ENCODE data around the gene CBX8. TPM values are rescaled to one million over a fixed set of nuclear protein-coding genes. Genes with fewer than 3 reads are reported as not detected.

The CBX8 gene
- polyA plus RNA-seq, 1 experiment, result 0.37 TPM

DNA sequence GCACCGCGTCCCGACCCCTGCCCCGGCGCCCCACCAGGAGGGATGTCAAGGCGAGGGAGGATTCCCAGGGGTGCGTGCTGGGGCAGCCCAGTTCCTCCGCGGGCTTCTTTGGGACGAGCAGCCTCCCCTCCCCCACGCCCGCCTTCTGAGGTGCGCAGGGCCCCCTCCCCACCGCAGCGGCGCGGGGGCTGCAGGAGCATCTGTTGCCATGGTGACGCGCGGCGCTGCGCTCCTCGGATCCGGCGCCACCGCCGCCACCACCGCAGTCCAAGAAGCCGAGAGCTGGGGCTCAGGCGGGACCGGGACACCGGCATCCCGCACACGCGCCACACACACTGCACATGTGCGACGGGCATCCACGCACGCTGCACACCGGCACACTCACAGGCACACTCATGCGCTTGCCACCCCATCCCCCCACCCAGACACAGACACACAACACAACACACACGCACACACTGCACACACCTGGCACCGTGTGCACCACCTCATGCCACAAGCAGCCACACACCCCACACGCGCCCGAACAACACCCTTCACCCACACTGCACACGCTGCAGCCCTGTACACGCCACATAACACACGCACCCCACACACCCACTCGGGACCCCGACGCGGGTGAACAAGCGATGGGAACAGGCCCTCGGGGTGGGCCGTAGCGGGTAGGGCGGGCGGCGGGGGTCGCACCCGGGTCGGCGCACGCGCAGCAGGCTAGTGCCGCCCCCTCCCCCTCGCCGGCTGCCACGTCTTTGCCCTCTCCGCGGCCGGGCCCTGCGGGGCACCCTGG, 49.2 kb downstream of the CBX8 start:
- TF ChIP-seq, protein P1, sequence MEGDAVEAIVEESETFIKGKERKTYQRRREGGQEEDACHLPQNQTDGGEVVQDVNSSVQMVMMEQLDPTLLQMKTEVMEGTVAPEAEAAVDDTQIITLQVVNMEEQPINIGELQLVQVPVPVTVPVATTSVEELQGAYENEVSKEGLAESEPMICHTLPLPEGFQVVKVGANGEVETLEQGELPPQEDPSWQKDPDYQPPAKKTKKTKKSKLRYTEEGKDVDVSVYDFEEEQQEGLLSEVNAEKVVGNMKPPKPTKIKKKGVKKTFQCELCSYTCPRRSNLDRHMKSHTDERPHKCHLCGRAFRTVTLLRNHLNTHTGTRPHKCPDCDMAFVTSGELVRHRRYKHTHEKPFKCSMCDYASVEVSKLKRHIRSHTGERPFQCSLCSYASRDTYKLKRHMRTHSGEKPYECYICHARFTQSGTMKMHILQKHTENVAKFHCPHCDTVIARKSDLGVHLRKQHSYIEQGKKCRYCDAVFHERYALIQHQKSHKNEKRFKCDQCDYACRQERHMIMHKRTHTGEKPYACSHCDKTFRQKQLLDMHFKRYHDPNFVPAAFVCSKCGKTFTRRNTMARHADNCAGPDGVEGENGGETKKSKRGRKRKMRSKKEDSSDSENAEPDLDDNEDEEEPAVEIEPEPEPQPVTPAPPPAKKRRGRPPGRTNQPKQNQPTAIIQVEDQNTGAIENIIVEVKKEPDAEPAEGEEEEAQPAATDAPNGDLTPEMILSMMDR (IDR thresholded peaks at IDR 0.05; ENCODE audit: low read depth, low read length), result no peak
- POLR2A ChIA-PET, result no interaction called here
- H3K4me3 ChIP-seq (ENCODE audit: low read depth, low read length), result no peak overlapping the region
- peaks cover 56% of the 10 kb centered on the region for H3K27me3 ChIP-seq (ENCODE audit: control insufficient read depth, insufficient read depth, low read length)
- DNase-seq (ENCODE audit: low read depth, low spot score), result no peak
- no peak overlapping the region for H3K27ac ChIP-seq (ENCODE audit: low read depth, low read length)
- CTCF ChIA-PET, result no interaction called here
- no peaks in the 10 kb centered on the region; the same call in 1 of the 2 replicates for H3K9me3 ChIP-seq (ENCODE audit: control insufficient read depth, insufficient read depth, low read length)

DNA sequence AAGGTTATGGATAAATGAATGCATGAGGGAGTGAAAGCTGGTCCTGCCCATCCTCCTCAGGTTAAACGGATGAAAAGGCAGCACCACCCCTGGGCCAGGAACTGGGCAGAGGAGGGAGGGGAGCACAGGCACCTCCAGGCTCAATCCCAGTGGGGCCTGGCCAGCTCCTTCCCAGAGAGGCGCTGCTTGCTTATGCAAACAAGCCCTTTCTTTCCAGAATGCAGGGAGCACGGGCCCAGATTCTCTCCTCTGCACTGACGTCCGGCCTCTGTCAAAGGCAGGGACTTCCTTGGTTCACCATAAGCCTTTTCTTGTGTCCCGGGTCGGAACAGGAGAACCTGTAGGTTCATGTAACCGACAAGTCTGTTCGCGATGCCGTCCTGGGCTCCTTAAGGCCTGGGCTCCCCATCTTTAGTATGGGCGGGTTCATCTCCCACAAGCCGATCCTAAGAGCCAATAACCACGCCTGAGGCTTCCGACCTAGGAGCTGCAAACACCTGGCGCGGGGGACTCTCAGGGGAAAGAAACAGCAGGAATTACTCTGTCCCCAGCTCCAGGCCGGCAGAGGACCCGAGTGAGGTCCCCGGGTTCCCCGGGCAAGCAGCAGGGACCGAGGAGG, 49.9 kb downstream of the CBX8 start:
- ChIA-PET POLR2A (interaction anchor here (1.2 kb wide), 1 partner anchor 92 kb away, joined by 7 read pairs; the partner anchor contains the start of gene CBX4), CTCF (interaction anchor here (0.7 to 2.2 kb wide), 7 partner anchors 12 to 244 kb away, joined by 3 to 9 read pairs (median 3); no protein-coding TSS in a partner anchor)
- Histone ChIP-seq H3K27me3 (ENCODE audit: control insufficient read depth, insufficient read depth, low read length) (peaks cover 59% of the 10 kb centered on the region), H3K27ac (ENCODE audit: low read depth, low read length) (no peak overlapping the region), H3K9me3 (ENCODE audit: control insufficient read depth, insufficient read depth, low read length) (no peaks in the 10 kb centered on the region; the same call in 1 of the 2 replicates), H3K4me3 (ENCODE audit: low read depth, low read length) (no peak overlapping the region)
- DNase-seq (ENCODE audit: low read depth, low spot score), result no peak
- TF ChIP-seq, protein P1 (IDR thresholded peaks at IDR 0.05; ENCODE audit: low read depth, low read length), result no peak

DNA sequence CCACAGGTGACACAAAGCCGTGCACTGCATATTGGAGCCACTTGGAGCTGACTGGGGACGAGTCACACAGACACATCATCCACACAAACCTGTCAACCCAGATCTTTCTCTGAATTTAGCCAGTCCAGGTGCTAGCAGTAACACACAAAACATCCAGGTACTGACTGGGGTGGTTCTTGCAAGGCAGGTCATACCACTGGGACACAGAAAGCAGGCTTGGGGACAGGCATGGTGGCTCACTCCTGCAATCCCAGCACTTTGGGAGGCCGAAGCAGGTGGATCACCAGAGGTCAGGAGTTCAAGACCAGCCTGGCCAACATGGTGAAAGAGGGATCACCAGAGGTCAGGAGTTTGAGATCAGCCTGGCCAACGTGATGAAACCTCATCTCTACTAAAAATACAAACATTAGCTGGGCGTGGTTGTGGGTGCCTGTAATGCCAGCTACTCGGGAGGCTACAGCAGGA, 51.2 kb downstream of the CBX8 start:
- peaks cover 56% of the 10 kb centered on the region for H3K27me3 ChIP-seq (ENCODE audit: control insufficient read depth, insufficient read depth, low read length)
- TF ChIP-seq, protein P1 (IDR thresholded peaks at IDR 0.05; ENCODE audit: low read depth, low read length), result no peak
- POLR2A ChIA-PET, result interaction anchor here (0.6 to 1.2 kb wide), 3 partner anchors 13 to 170 kb away, joined by 3 to 7 read pairs (median 6); partner anchors contain the start of gene CBX4

DNA sequence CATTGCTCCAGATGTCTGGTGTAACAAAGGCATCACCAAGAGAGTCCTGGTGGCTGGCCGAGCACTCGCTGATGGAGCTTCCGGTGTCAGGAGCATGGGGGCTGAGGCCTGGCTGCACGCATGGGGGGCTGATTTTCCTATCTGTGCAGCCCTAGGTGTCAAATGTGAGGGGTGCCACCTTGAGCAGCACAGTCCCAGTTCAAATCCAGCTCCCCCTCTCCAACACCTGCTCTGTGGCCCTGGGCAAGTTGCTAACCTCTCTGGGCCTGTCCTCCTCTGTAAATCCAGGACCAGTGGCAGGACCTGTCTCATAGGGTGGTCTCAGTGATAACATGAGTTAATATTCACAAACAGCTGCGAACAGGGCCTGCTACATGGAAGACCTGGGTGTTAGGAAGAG, 53.3 kb downstream of the CBX8 start:
- no peak overlapping the region for H3K4me3 ChIP-seq (ENCODE audit: low read depth, low read length)
- peaks cover 57% of the 10 kb centered on the region for H3K27me3 ChIP-seq (ENCODE audit: control insufficient read depth, insufficient read depth, low read length)
- CTCF ChIA-PET, result interaction anchor here (0.5 to 1.2 kb wide), 5 partner anchors 15 to 358 kb away, joined by 3 to 5 read pairs (median 4); partner anchors contain the start of genes CBX4, CBX8 and GAA
- POLR2A ChIA-PET, result no interaction called here
- no peak for DNase-seq (ENCODE audit: low read depth, low spot score)
- no peak overlapping the region for H3K27ac ChIP-seq (ENCODE audit: low read depth, low read length)
- H3K9me3 ChIP-seq (ENCODE audit: control insufficient read depth, insufficient read depth, low read length), result no peaks in the 10 kb centered on the region; the same call in 1 of the 2 replicates
- TF ChIP-seq, protein P1 (IDR thresholded peaks at IDR 0.05; ENCODE audit: low read depth, low read length), result no peak

More for the DNA sequence above, 51.2 kb downstream of the CBX8 start:
- H3K9me3 ChIP-seq (ENCODE audit: control insufficient read depth, insufficient read depth, low read length), result no peaks in the 10 kb centered on the region; the same call in 1 of the 2 replicates
- no peak overlapping the region for H3K4me3 ChIP-seq (ENCODE audit: low read depth, low read length)
- no peak for DNase-seq (ENCODE audit: low read depth, low spot score)
- CTCF ChIA-PET, result interaction anchor here (0.7 to 2.2 kb wide), 11 partner anchors 14 to 241 kb away, joined by 3 to 9 read pairs (median 4); no protein-coding TSS in a partner anchor
- H3K27ac ChIP-seq (ENCODE audit: low read depth, low read length), result no peak overlapping the region
